H9 (cell line): Measurements from ENCODE around the gene IPO11. TPM values are rescaled to one million over a fixed set of nuclear protein-coding genes. Genes with fewer than 3 reads are reported as not detected.
A peak's percentile ranks its signal among the peaks of the same experiment; 100 is the strongest.

Experiments
- DNase-seq: peaks from one replicate; pipeline ENCODE4 v3.0.0-alpha.2; 2017
- H2AFZ ChIP-seq: one replicate; pipeline ENCODE4 v1.6.1; 2013; ENCODE audit warnings: mild to moderate bottlenecking, low read length, control low read depth, moderate library complexity
- H2AK5ac ChIP-seq: 2 replicates; pipeline ENCODE4 v1.6.1; 2013; ENCODE audit warnings: low read length, control low read depth, mixed read lengths; ENCODE audit not compliant: insufficient read length
- H2BK120ac ChIP-seq: one replicate; pipeline ENCODE4 v1.6.1; 2013; ENCODE audit warnings: low read depth, mild to moderate bottlenecking, low read length, control low read depth, inconsistent platforms; ENCODE audit not compliant: poor library complexity, severe bottlenecking
- H2BK12ac ChIP-seq: 2 replicates; pipeline ENCODE4 v1.6.1; 2013; ENCODE audit warnings: low read length, control low read depth, mixed read lengths, low read depth; ENCODE audit not compliant: insufficient read length
- H2BK15ac ChIP-seq: 2 replicates; pipeline ENCODE4 v1.6.1; 2013; ENCODE audit warnings: low read depth, low read length, control low read depth
- H2BK20ac ChIP-seq: one replicate; pipeline ENCODE4 v1.6.1; 2013; ENCODE audit warnings: low read depth, mild to moderate bottlenecking, low read length, control low read depth, inconsistent platforms; ENCODE audit not compliant: poor library complexity, severe bottlenecking
- H2BK5ac ChIP-seq: 2 replicates; pipeline ENCODE4 v1.6.1; 2013; ENCODE audit warnings: low read length, control low read depth, mixed read lengths; ENCODE audit not compliant: insufficient read length
- H3K14ac ChIP-seq: 2 replicates; pipeline ENCODE4 v1.6.1; 2013; ENCODE audit warnings: low read length, control low read depth; ENCODE audit not compliant: insufficient read depth
- H3K18ac ChIP-seq: 2 replicates; pipeline ENCODE4 v1.6.1; 2013; ENCODE audit warnings: low read depth, mild to moderate bottlenecking, mixed read lengths, low read length, control low read depth; ENCODE audit not compliant: insufficient read length
- H3K23ac ChIP-seq: 2 replicates; pipeline ENCODE4 v1.6.1; 2013; ENCODE audit warnings: low read length, control low read depth, mixed read lengths, low read depth; ENCODE audit not compliant: insufficient read length
- H3K23me2 ChIP-seq: 2 replicates; pipeline ENCODE4 v1.6.1; 2013; ENCODE audit warnings: low read depth, mild to moderate bottlenecking, mixed read lengths, low read length, control low read depth; ENCODE audit not compliant: insufficient read length, poor library complexity, severe bottlenecking
- H3K27ac ChIP-seq: 2 replicates; pipeline ENCODE4 v1.5.1; 2013; ENCODE audit warnings: low read length, control low read depth, mixed read lengths, low read depth; ENCODE audit not compliant: insufficient read length
- H3K27me3 ChIP-seq: 2 replicates; pipeline ENCODE4 v1.6.1; 2013; ENCODE audit warnings: low read length, control low read depth, inconsistent platforms; ENCODE audit not compliant: insufficient read depth
- H3K4ac ChIP-seq: 2 replicates; pipeline ENCODE4 v1.6.1; 2013; ENCODE audit warnings: low read depth, mild to moderate bottlenecking, control low read depth, inconsistent platforms, low read length, moderate library complexity
- H3K4me1 ChIP-seq: 2 replicates; pipeline ENCODE4 v1.6.1; 2013; ENCODE audit warnings: low read length, control low read depth, inconsistent platforms; ENCODE audit not compliant: insufficient read depth
- H3K4me2 ChIP-seq: 2 replicates; pipeline ENCODE4 v1.6.1; 2013; ENCODE audit warnings: low read length, control low read depth, mixed read lengths; ENCODE audit not compliant: insufficient read length, insufficient read depth
- H3K56ac ChIP-seq: 2 replicates; pipeline ENCODE4 v1.6.1; 2013; ENCODE audit warnings: low read depth, mild to moderate bottlenecking, mixed read lengths, low read length, control low read depth; ENCODE audit not compliant: insufficient read length
- H3K79me1 ChIP-seq: 2 replicates; pipeline ENCODE4 v1.6.1; 2013; ENCODE audit warnings: low read depth, mild to moderate bottlenecking, moderate library complexity, low read length, control low read depth, inconsistent platforms; ENCODE audit not compliant: insufficient read depth, poor library complexity, severe bottlenecking
- H3K79me2 ChIP-seq: 2 replicates; pipeline ENCODE4 v1.6.1; 2013; ENCODE audit warnings: low read length, control low read depth, inconsistent platforms; ENCODE audit not compliant: insufficient read depth
- H3K9ac ChIP-seq: 2 replicates; pipeline ENCODE4 v1.6.1; 2013; ENCODE audit warnings: low read length, control low read depth, mixed read lengths; ENCODE audit not compliant: insufficient read length; ENCODE audit errors: extremely low read depth
- H3K9me3 ChIP-seq: one replicate; pipeline ENCODE4 v1.6.1; 2013; ENCODE audit warnings: low read depth, low read length, inconsistent platforms; ENCODE audit not compliant: control insufficient read depth
- H3T11ph ChIP-seq: one replicate; pipeline ENCODE4 v1.6.1; 2013; ENCODE audit warnings: mild to moderate bottlenecking, low read length, control low read depth, inconsistent platforms
- H4K20me1 ChIP-seq: one replicate; pipeline ENCODE4 v1.6.1; 2013; ENCODE audit not compliant: control insufficient read depth, insufficient read length, insufficient read depth
- H4K5ac ChIP-seq: 2 replicates; pipeline ENCODE4 v1.6.1; 2013; ENCODE audit warnings: low read depth, mild to moderate bottlenecking, mixed read lengths, low read length, control low read depth; ENCODE audit not compliant: insufficient read length
- H4K8ac ChIP-seq: replicated peaks from 2 replicates; pipeline ENCODE4 v1.6.1; 2013; ENCODE audit warnings: low read length, control low read depth, mixed read lengths, low read depth; ENCODE audit not compliant: insufficient read length
- H4K91ac ChIP-seq: 2 replicates; pipeline ENCODE4 v1.6.1; 2013; ENCODE audit warnings: low read depth, mild to moderate bottlenecking, moderate library complexity, mixed read lengths, low read length, control low read depth; ENCODE audit not compliant: insufficient read length
- H3K27ac Mint-ChIP-seq, 3 experiments: 2 replicates in 2 of 3; 3 replicates in 1 of 3; pipeline ENCODE4 v1.8.0; 2020 to 2021; ENCODE audit warnings: mixed read lengths in 3 of 3, mild to moderate bottlenecking in 1 of 3, moderate library complexity in 1 of 3
- H3K27me3 Mint-ChIP-seq: 2 replicates; pipeline ENCODE4 v1.8.0; 2021; ENCODE audit warnings: low read depth, mild to moderate bottlenecking, moderate library complexity, mixed read lengths
- H3K36me3 Mint-ChIP-seq, 3 experiments: 2 replicates in 2 of 3; 3 replicates in 1 of 3; pipeline ENCODE4 v1.8.0; 2020 to 2021; ENCODE audit warnings: low read depth in 3 of 3, mixed read lengths in 3 of 3; ENCODE audit not compliant: insufficient read depth in 1 of 3
- H3K4me1 Mint-ChIP-seq, 2 experiments: 2 replicates each; pipeline ENCODE4 v1.8.0; 2020; ENCODE audit warnings: mixed read lengths in 2 of 2
- H3K4me3 Mint-ChIP-seq, 2 experiments: 2 replicates in 1 of 2; 3 replicates in 1 of 2; pipeline ENCODE4 v1.8.0; 2020 to 2021; ENCODE audit warnings: mild to moderate bottlenecking in 2 of 2, mixed read lengths in 2 of 2, moderate library complexity in 1 of 2
- H3K9me3 Mint-ChIP-seq, 2 experiments: 2 replicates in 1 of 2; 3 replicates in 1 of 2; pipeline ENCODE4 v1.8.0; 2020; ENCODE audit warnings: mild to moderate bottlenecking in 2 of 2, mixed read lengths in 2 of 2, moderate library complexity in 1 of 2
- WGBS: extraction: QIAGEN DNeasy Blood & Tissue Kit; methylation state at CpG from one replicate; pipeline ENCODE4 v1.1.7; 2013; ENCODE audit warnings: missing lambda C conversion rate, low lambda C conversion rate, mixed read lengths; ENCODE audit not compliant: insufficient read length; ENCODE audit errors: extremely low coverage; 5-methylcytosine and 5-hydroxymethylcytosine counted together
- total RNA-seq: library from RNA; stranded (reverse); gene quantifications from 2 replicates; pipeline ENCODE4 v1.2.1, GENCODE V29; 2021
- TF ChIP-seq, protein P1 (sequence below): fragments of 200-600 bp; sonication (generic); conservative IDR thresholded peaks from 3 replicates; pipeline ENCODE4 v1.8.0; 2021; ENCODE audit warnings: antibody characterized with exemption, mild to moderate bottlenecking

Gene IPO11
- total RNA-seq, 1 experiment from 2014 or later, result 63.0 TPM

DNA sequence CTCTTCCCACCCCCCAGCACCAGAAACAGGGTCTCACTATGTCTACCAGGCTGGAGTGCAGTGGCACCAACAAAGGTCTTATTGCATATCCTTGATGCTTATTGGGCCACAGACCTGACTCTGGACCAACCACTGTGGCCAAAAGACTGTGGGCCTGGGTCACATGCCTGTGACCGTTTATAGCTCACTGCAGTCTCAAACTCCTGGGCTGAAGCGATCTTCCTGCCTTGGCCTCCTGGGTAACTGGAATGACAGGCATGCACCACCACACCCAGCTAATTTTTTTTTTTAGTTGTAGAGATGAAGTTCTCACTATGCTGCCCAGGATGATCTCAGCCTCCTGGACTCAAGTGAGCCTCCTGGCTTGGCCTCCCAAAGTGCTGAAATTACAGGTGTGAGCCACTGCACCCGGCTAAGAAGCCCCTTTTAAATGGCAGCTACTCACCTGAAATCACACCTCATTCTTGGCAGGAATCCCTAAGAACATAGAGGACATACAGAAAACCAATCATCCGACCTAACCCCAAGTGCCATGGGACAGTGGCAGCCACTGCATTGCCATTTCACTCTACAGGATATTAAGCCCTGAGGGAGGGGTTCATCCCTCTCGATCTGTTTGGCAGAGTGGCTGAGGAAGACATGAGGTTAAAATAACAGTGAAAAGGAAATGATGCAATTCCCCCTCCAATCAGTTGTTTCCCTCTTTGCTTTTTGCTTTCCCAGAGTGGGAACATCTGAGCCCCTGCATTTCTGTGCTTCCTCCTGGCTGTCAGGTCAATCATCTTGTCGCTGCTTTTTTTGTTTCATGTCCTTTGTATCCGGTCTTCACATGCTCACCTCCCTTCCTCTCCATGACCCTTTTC is 240.7 kb downstream of the IPO11 start:
- Histone ChIP-seq H3K9me3 (peaks cover 5% of the 10 kb centered on the region), H4K20me1 (no peaks in the 10 kb centered on the region), H2AFZ (no peak overlapping the region), H2BK20ac (no peak overlapping the region), H2AK5ac (no peak overlapping the region), H3K23ac (no peak overlapping the region), H3K9ac (no peak overlapping the region), H3T11ph (no peak overlapping the region), H3K4me1 (peaks cover 7% of the 10 kb centered on the region; the same call in 1 of the 2 replicates), H4K91ac (no peak overlapping the region), H3K18ac (no peak overlapping the region), H2BK15ac (no peak overlapping the region), H4K8ac (no peak overlapping the region), H4K5ac (no peak overlapping the region), H3K79me2 (no peaks in the 10 kb centered on the region), H3K23me2 (no peaks in the 10 kb centered on the region), H2BK5ac (no peak overlapping the region), H3K4me2 (no peak overlapping the region), H2BK120ac (no peak overlapping the region), H3K14ac (no peak overlapping the region), H3K79me1 (no peaks in the 10 kb centered on the region), H2BK12ac (no peak overlapping the region), H3K27ac (no peak overlapping the region), H3K4ac (no peak overlapping the region), H3K56ac (no peak overlapping the region), H3K27me3 (no peaks in the 10 kb centered on the region)
- no peak overlapping the region for H3K4me3 Mint-ChIP-seq
- no peak for DNase-seq
- H3K9me3 Mint-ChIP-seq, result peaks cover 23 to 28% of the 10 kb centered on the region in 2 experiments
- peak overlapping the region in 1 of 3 experiments; percentile 6; a peak in 1 of 7 replicates for H3K27ac Mint-ChIP-seq
- TF ChIP-seq, protein P1, sequence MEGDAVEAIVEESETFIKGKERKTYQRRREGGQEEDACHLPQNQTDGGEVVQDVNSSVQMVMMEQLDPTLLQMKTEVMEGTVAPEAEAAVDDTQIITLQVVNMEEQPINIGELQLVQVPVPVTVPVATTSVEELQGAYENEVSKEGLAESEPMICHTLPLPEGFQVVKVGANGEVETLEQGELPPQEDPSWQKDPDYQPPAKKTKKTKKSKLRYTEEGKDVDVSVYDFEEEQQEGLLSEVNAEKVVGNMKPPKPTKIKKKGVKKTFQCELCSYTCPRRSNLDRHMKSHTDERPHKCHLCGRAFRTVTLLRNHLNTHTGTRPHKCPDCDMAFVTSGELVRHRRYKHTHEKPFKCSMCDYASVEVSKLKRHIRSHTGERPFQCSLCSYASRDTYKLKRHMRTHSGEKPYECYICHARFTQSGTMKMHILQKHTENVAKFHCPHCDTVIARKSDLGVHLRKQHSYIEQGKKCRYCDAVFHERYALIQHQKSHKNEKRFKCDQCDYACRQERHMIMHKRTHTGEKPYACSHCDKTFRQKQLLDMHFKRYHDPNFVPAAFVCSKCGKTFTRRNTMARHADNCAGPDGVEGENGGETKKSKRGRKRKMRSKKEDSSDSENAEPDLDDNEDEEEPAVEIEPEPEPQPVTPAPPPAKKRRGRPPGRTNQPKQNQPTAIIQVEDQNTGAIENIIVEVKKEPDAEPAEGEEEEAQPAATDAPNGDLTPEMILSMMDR, result no peak
- H3K27me3 Mint-ChIP-seq, result no peaks in the 10 kb centered on the region
- H3K36me3 Mint-ChIP-seq, result peaks cover 14 to 20% (median 15%) of the 10 kb centered on the region in 3 experiments
- H3K4me1 Mint-ChIP-seq, result peaks cover 12 to 13% of the 10 kb centered on the region in 2 experiments
- no CpG with 5 or more reads among the region's 7 CpGs for WGBS
